ENCODE data around the gene ATF4. TPM values are rescaled to one million over a fixed set of nuclear protein-coding genes. Genes with fewer than 3 reads are reported as not detected.

Gene ATF4
- total and polyA plus RNA-seq, 2 of the 13 experiments (the other 11 are each of a cell fraction or from before 2014, with no cell fraction given): 486 to 1,297 TPM

GRCh38 chr22:39559456-39560105, 39.2 kb downstream of the ATF4 start:
- 45% methylated on average over 10 of the region's 11 CpGs for WGBS (ENCODE audit: low lambda C conversion rate)
- ChIA-PET POLR2A (no interaction called here), CTCF (ENCODE audit: low intra/inter-chr PET ratio, low total read pairs) (interaction anchor here (0.6 kb wide), 1 partner anchor 477 kb away, joined by 3 read pairs; no protein-coding TSS in a partner anchor)
- no peak overlapping the region for H2AFZ ChIP-seq (ENCODE audit: low read length)
- H4K20me1 ChIP-seq (ENCODE audit: insufficient read depth, low read length): no peaks in the 10 kb centered on the region
- H3K9ac ChIP-seq (ENCODE audit: insufficient read depth, low read depth, low read length): no peak overlapping the region
- H3K36me3 ChIP-seq (replicated peaks in 1 of 2; ENCODE audit: control insufficient read depth in 1 of 2, insufficient read depth in 2 of 2, low read length in 2 of 2): no peaks in the 10 kb centered on the region
- peaks cover 9 to 37% of the 10 kb centered on the region in 2 experiments; a peak in 4 of 5 replicates for H3K27me3 ChIP-seq (ENCODE audit: control insufficient read depth in 1 of 2, insufficient read depth in 2 of 2, low read length in 2 of 2)
- H3K4me3 ChIP-seq (replicated peaks in 1 of 3; ENCODE audit: insufficient read depth in 1 of 3, low read depth in 2 of 3, low read length in 3 of 3): no peak overlapping the region
- no peaks in the 10 kb centered on the region for H3K9me3 ChIP-seq (ENCODE audit: low read length)
- no peaks in the 10 kb centered on the region for H3K79me2 ChIP-seq (ENCODE audit: insufficient read depth, low read length)
- H3K4me1 ChIP-seq (ENCODE audit: insufficient read depth, low read length): no peaks in the 10 kb centered on the region
- intact Hi-C loops (cut with micrococcal nuclease; ENCODE audit: unreplicated experiment) (no loop called here), in situ Hi-C loops (cut with HindIII; ENCODE audit: extremely low pct_ligation_motif_present, low pct_unique_long_range_greater_than_20kb) (no loop called here)
- H3K27ac ChIP-seq (ENCODE audit: extremely low read length, insufficient read depth, low read length): no peak overlapping the region
- peak; percentile 55; the same call in 2 of the 3 replicates for ATAC-seq
- DNase-seq (ENCODE audit: low spot score): no peak
- H3K4me2 ChIP-seq (ENCODE audit: low read depth, low read length): no peak overlapping the region
- no TSS peak for BruUV-seq (replicated peaks)
- FAIRE-seq: no peak
- no peak for TF ChIP-seq THYN1 (CRISPR knock-in tag; IDR thresholded peaks at IDR 0.05; ENCODE audit: borderline replicate concordance, low read depth)
- TF ChIP-seq, protein P1, sequence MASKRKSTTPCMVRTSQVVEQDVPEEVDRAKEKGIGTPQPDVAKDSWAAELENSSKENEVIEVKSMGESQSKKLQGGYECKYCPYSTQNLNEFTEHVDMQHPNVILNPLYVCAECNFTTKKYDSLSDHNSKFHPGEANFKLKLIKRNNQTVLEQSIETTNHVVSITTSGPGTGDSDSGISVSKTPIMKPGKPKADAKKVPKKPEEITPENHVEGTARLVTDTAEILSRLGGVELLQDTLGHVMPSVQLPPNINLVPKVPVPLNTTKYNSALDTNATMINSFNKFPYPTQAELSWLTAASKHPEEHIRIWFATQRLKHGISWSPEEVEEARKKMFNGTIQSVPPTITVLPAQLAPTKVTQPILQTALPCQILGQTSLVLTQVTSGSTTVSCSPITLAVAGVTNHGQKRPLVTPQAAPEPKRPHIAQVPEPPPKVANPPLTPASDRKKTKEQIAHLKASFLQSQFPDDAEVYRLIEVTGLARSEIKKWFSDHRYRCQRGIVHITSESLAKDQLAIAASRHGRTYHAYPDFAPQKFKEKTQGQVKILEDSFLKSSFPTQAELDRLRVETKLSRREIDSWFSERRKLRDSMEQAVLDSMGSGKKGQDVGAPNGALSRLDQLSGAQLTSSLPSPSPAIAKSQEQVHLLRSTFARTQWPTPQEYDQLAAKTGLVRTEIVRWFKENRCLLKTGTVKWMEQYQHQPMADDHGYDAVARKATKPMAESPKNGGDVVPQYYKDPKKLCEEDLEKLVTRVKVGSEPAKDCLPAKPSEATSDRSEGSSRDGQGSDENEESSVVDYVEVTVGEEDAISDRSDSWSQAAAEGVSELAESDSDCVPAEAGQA (IDR thresholded peaks at IDR 0.05; ENCODE audit: low read depth): no peak
- TF ChIP-seq, protein P1 (CRISPR knock-in tag; IDR thresholded peaks at IDR 0.05; ENCODE audit: borderline replicate concordance): no peak
- TF ChIP-seq SALL2 (CRISPR knock-in tag; IDR thresholded peaks at IDR 0.05): no peak
- TF ChIP-seq GATA4 (IDR thresholded peaks at IDR 0.05; ENCODE audit: borderline replicate concordance, low read depth): no peak
- no peak for TF ChIP-seq HMG20A (CRISPR knock-in tag; IDR thresholded peaks at IDR 0.05; ENCODE audit: borderline replicate concordance)
- TF ChIP-seq STAG1 (CRISPR knock-in tag; IDR thresholded peaks at IDR 0.05): peak; percentile 18
- no peak for TF ChIP-seq RBFOX2 (IDR thresholded peaks at IDR 0.05; ENCODE audit: low read depth, low read length)
- TF ChIP-seq PCBP1 (IDR thresholded peaks at IDR 0.05; ENCODE audit: borderline replicate concordance, low read depth, low read length): 0 out of 2 replicates have a peak, but pooled peaks have one; percentile 66
- TF ChIP-seq ZNF562 (CRISPR knock-in tag; IDR thresholded peaks at IDR 0.05; ENCODE audit: borderline replicate concordance): no peak
- TF ChIP-seq, protein P2, sequence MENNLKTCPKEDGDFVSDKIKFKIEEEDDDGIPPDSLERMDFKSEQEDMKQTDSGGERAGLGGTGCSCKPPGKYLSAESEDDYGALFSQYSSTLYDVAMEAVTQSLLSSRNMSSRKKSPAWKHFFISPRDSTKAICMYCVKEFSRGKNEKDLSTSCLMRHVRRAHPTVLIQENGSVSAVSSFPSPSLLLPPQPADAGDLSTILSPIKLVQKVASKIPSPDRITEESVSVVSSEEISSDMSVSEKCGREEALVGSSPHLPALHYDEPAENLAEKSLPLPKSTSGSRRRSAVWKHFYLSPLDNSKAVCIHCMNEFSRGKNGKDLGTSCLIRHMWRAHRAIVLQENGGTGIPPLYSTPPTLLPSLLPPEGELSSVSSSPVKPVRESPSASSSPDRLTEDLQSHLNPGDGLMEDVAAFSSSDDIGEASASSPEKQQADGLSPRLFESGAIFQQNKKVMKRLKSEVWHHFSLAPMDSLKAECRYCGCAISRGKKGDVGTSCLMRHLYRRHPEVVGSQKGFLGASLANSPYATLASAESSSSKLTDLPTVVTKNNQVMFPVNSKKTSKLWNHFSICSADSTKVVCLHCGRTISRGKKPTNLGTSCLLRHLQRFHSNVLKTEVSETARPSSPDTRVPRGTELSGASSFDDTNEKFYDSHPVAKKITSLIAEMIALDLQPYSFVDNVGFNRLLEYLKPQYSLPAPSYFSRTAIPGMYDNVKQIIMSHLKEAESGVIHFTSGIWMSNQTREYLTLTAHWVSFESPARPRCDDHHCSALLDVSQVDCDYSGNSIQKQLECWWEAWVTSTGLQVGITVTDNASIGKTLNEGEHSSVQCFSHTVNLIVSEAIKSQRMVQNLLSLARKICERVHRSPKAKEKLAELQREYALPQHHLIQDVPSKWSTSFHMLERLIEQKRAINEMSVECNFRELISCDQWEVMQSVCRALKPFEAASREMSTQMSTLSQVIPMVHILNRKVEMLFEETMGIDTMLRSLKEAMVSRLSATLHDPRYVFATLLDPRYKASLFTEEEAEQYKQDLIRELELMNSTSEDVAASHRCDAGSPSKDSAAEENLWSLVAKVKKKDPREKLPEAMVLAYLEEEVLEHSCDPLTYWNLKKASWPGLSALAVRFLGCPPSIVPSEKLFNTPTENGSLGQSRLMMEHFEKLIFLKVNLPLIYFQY (CRISPR knock-in tag; IDR thresholded peaks at IDR 0.05; ENCODE audit: borderline replicate concordance): no peak
- no peak for TF ChIP-seq ZBTB20 (CRISPR knock-in tag; IDR thresholded peaks at IDR 0.05; ENCODE audit: borderline replicate concordance, low read depth)
- TF ChIP-seq SPEN (CRISPR knock-in tag; IDR thresholded peaks at IDR 0.05; ENCODE audit: low read depth): no peak

Measured in HepG2 (cell line).